SJCRH30 (cell line): Measurements from ENCODE around the gene A3GALT2. TPM values are rescaled to one million over a fixed set of nuclear protein-coding genes. Genes with fewer than 3 reads are reported as not detected.

ENCODE experiments used
- DNase-seq, 2 experiments: peaks; one replicate each; pipeline ENCODE4 v3.0.0-alpha.2; 2015 to 2020
- H3K27ac ChIP-seq: fragments of 250-450 bp; sonication (Bioruptor Pico); 2 replicates; pipeline ENCODE4 v1.5.1; 2020; ENCODE audit warnings: mild to moderate bottlenecking, moderate library complexity
- H3K27me3 ChIP-seq: fragments of 250-450 bp; sonication (Bioruptor Pico); 2 replicates; pipeline ENCODE4 v1.5.1; 2020; ENCODE audit warnings: mild to moderate bottlenecking, moderate library complexity
- H3K36me3 ChIP-seq: fragments of 250-450 bp; sonication (Bioruptor Pico); 2 replicates; pipeline ENCODE4 v1.5.1; 2020; ENCODE audit warnings: mild to moderate bottlenecking, moderate library complexity
- H3K4me1 ChIP-seq: fragments of 250-450 bp; sonication (Bioruptor Pico); 2 replicates; pipeline ENCODE4 v1.5.1; 2020; ENCODE audit warnings: mild to moderate bottlenecking, moderate library complexity
- H3K4me3 ChIP-seq: fragments of 250-450 bp; sonication (Bioruptor Pico); 2 replicates; pipeline ENCODE4 v1.5.1; 2020; ENCODE audit warnings: mild to moderate bottlenecking, moderate library complexity
- H3K9me3 ChIP-seq: fragments of 250-450 bp; sonication (Bioruptor Pico); replicated peaks from 2 replicates; pipeline ENCODE4 v1.5.1; 2020; ENCODE audit warnings: mild to moderate bottlenecking, moderate library complexity
- total RNA-seq: library from RNA; depleted of rRNA; stranded (reverse); fragments of >200 nt; shearing (Covaris generic); gene quantifications from 2 replicates; pipeline ENCODE4 v1.2.3, GENCODE V29; 2014

A3GALT2 gene
- total RNA-seq, 1 experiment from 2014 or later = not detected

- DNase-seq = no peak
- Histone ChIP-seq H3K27me3 (no peaks in the 10 kb centered on the region), H3K36me3 (peaks cover 43% of the 10 kb centered on the region), H3K4me3 (no peak overlapping the region; the same call in 1 of the 2 replicates), H3K4me1 (peaks cover 50% of the 10 kb centered on the region), H3K9me3 (no peaks in the 10 kb centered on the region), H3K27ac (peak overlapping the region; percentile 51)
These were observed 25.6 kb upstream of the A3GALT2 start for GRCh38 chr1:33346533-33346926.

DNA sequence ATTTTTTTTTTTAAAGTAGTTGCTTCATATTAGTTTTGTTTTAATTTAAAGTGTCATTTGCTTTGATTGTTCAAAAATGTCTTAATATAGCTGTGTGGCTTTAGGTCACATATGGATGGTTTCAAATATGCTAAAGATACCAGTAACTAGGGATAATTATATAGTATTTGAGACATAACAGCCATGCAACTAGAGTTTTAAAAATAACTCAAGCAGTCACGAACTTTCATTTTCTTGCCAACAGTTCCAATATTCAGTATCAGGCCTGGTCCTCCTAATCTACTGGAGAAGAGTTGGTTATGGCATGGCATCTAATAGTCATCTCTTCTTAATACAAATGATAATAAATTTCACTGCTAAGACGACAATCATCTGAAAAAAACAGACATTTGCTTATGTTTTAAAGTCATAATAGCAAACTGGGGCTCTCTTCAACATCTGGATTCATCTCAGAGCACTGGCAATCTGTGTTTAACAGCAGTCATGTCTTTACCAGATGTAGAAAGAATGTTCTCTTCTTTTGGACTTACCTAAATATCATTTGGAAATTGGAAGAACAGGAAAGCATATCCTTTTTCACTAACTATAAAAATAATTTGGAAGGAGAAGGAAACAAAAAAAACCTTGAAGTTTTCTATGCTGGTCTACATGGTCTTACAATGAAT, 24.1 kb upstream of the A3GALT2 start:
- no peaks in the 10 kb centered on the region for H3K9me3 ChIP-seq
- no peak for DNase-seq
- no peak overlapping the region for H3K27ac ChIP-seq
- no peak overlapping the region for H3K4me3 ChIP-seq
- H3K4me1 ChIP-seq = peaks cover 58% of the 10 kb centered on the region
- no peaks in the 10 kb centered on the region for H3K27me3 ChIP-seq
- peaks cover 52% of the 10 kb centered on the region for H3K36me3 ChIP-seq

DNA sequence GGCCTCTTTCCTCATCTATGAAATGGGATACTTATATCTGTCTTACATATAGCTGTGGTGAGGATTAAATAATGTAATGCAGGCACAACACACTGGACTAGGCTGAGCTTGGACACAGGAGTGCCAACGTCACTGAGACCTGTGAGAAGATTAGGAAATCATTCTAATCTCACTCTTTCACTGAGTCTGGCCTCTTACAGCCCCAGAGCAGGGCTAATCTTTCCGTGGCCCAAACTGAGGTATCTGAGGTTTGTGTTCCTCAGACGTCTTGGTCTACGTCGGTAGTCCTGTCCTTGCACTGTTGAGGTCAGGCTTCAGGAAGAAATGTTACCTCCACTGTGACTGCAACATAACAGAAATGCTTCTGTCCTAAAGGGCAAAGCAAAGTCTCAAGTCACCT, 22.6 kb upstream of the A3GALT2 start:
- Histone ChIP-seq H3K27ac (no peak overlapping the region), H3K4me1 (peaks cover 73% of the 10 kb centered on the region), H3K4me3 (no peak overlapping the region), H3K36me3 (peaks cover 58% of the 10 kb centered on the region), H3K27me3 (no peaks in the 10 kb centered on the region), H3K9me3 (no peaks in the 10 kb centered on the region)
- DNase-seq = no peak

DNA sequence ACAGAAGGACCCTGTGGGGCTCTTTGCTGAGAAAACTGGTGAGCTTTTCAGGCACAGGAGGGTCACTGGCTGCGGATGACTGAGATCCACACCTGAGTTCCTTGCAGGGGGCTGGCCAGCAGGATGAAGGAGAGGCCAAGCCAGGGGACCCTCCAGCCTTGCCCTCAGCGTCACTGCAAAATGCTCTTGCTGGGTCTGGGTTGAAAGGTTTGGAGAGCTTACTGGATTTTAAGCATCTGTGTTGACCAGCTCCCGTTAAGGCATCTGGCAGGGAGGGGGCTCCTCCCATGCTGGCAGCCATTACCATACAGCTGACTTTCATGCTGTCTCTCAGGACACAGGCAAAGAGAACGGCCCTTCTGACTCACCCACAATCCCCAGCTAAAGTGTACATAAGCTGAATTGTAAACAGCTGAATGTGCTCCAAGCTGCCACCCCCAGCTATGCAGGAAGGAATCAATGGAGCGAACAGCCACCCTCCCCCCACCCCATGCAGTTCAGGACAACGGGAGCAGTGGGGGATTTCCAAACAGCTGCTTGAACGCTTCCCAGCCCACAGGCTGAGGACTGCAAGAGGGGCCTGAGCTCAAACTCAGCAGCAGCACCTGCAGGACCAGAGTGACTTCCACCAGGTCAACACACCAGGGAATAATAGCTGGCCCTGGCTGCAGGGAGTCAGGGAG, 21.3 kb upstream of the A3GALT2 start:
- peaks cover 52% of the 10 kb centered on the region for H3K36me3 ChIP-seq
- H3K9me3 ChIP-seq = no peaks in the 10 kb centered on the region
- no peak overlapping the region for H3K4me3 ChIP-seq
- H3K27me3 ChIP-seq = no peaks in the 10 kb centered on the region
- peak; percentile 94 to 97 for DNase-seq
- peaks cover 66% of the 10 kb centered on the region for H3K4me1 ChIP-seq
- peak overlapping the region; percentile 42 for H3K27ac ChIP-seq

DNA sequence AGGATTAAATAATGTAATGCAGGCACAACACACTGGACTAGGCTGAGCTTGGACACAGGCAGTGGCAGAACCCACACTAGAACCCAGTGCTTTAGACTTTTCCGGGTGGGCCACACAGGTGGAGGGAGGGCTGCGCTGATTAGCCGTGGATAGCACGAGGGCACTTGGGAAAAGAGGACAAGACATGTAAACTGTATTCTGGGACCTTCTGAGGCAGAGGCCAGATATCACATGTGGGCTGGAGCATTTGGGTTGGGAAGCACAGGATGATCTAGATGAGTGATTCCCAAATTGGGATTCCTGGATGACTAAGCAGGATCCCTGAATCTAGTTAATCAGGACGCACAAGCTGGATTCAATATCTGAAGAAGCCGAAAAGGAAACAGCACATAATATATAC, 20.3 kb upstream of the A3GALT2 start:
- Histone ChIP-seq H3K4me3 (no peak overlapping the region), H3K27ac (peak overlapping the region; percentile 42; the same call in 1 of the 2 replicates), H3K9me3 (no peaks in the 10 kb centered on the region), H3K36me3 (peaks cover 54% of the 10 kb centered on the region), H3K27me3 (no peaks in the 10 kb centered on the region), H3K4me1 (peaks cover 59% of the 10 kb centered on the region)
- DNase-seq = no peak

DNA sequence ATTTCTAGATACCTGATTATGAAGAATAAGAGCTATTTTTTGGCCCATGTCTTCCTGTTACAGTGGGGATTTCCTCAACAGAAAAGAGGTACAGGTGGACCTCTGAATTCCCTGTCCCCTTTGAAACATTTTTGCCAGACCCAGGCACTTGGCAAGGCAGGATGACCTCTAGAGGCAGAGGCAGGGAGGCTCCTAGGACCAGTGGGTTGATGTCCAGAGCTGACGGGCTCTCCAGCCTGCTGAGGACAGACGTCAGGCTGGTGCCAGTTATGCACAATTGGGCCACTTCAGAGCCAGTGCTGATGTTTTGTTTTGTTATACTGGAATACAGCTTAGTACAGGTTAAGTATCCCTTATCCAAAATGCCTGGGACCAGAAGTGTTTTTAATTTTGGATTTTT, 18.5 kb upstream of the A3GALT2 start:
- Histone ChIP-seq H3K27ac (peak overlapping the region; percentile 30), H3K4me3 (no peak overlapping the region), H3K9me3 (no peaks in the 10 kb centered on the region), H3K27me3 (no peaks in the 10 kb centered on the region), H3K4me1 (peaks cover 55% of the 10 kb centered on the region), H3K36me3 (peaks cover 52% of the 10 kb centered on the region)
- no peak for DNase-seq

- Histone ChIP-seq H3K27ac (peak overlapping the region; percentile 30), H3K9me3 (no peaks in the 10 kb centered on the region), H3K4me3 (no peak overlapping the region), H3K36me3 (peaks cover 51% of the 10 kb centered on the region), H3K27me3 (no peaks in the 10 kb centered on the region), H3K4me1 (peaks cover 57% of the 10 kb centered on the region)
- no peak for DNase-seq
These were observed 17.7 kb upstream of the A3GALT2 start for GRCh38 chr1:33338440-33339211.

GRCh38 chr1:33338048-33338439, 17.1 kb upstream of the A3GALT2 start:
- peak overlapping the region; percentile 30; the same call in 1 of the 2 replicates for H3K27ac ChIP-seq
- H3K4me3 ChIP-seq = no peak overlapping the region
- no peak for DNase-seq
- H3K36me3 ChIP-seq = peaks cover 53% of the 10 kb centered on the region
- H3K9me3 ChIP-seq = no peaks in the 10 kb centered on the region
- H3K4me1 ChIP-seq = peaks cover 62% of the 10 kb centered on the region
- H3K27me3 ChIP-seq = no peaks in the 10 kb centered on the region

DNA sequence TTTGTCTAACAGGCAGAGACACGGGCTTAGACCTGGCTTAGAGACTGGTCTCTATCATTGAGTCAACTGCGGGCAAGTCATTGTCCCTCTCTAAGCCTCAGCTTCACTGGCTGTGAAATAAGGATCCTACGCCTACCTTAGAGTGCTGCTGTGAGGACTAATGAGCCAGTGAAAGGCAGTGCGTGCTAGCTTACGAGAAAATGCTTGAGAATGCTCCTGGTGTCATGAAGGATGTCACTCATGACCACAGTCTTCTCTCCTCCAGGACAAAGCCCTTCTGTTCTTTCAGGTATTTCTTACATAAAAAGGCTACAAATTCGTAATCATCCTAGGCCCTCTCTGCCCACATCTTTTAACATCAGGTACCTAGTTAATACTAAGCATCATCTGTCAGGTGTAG, 16.5 kb upstream of the A3GALT2 start:
- Histone ChIP-seq H3K4me1 (peaks cover 62% of the 10 kb centered on the region), H3K4me3 (no peak overlapping the region), H3K36me3 (peaks cover 55% of the 10 kb centered on the region), H3K27me3 (no peaks in the 10 kb centered on the region), H3K27ac (no peak overlapping the region), H3K9me3 (no peaks in the 10 kb centered on the region)
- DNase-seq = no peak

GRCh38 chr1:33336580-33336979, 15.7 kb upstream of the A3GALT2 start:
- Histone ChIP-seq H3K36me3 (peaks cover 54% of the 10 kb centered on the region), H3K4me3 (no peak overlapping the region), H3K4me1 (peaks cover 63% of the 10 kb centered on the region), H3K27ac (no peak overlapping the region), H3K27me3 (no peaks in the 10 kb centered on the region), H3K9me3 (no peaks in the 10 kb centered on the region)
- DNase-seq = no peak

GRCh38 chr1:33335020-33335419, 14.1 kb upstream of the A3GALT2 start:
- Histone ChIP-seq H3K9me3 (no peaks in the 10 kb centered on the region), H3K4me3 (no peak overlapping the region), H3K4me1 (peaks cover 62% of the 10 kb centered on the region), H3K36me3 (peaks cover 54% of the 10 kb centered on the region), H3K27me3 (no peaks in the 10 kb centered on the region), H3K27ac (no peak overlapping the region)
- DNase-seq = no peak

DNA sequence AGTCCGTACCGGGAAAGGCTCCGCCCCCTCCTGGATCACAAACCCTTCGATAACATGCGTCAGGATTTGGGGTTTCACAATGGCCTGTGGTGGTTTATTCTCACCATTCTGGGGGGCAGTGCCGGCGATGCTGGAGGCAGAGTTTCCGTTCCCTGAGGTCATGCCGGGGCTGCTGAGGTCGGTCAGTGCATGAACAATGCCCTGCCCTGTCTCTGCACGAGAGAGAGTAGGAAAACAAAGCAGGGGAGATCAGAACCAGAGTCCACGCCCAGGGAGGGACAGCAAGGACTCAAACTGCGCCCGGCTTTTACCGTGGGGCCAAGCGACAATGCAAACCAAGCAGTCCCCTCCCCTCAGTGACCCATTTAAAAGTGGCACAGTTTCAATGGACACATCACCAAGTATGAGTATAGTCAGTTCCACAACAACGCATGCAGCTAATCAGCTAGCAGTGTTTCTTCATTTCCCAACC, 13.2 kb upstream of the A3GALT2 start:
- Histone ChIP-seq H3K36me3 (peaks cover 57% of the 10 kb centered on the region), H3K27me3 (no peaks in the 10 kb centered on the region), H3K9me3 (no peaks in the 10 kb centered on the region), H3K27ac (no peak overlapping the region), H3K4me3 (no peak overlapping the region), H3K4me1 (peaks cover 57% of the 10 kb centered on the region)
- DNase-seq = no peak

- H3K27me3 ChIP-seq = no peaks in the 10 kb centered on the region
- peak overlapping the region; percentile 80 for H3K27ac ChIP-seq
- DNase-seq = no peak
- no peak overlapping the region for H3K4me3 ChIP-seq
- H3K36me3 ChIP-seq = peaks cover 67% of the 10 kb centered on the region
- H3K9me3 ChIP-seq = no peaks in the 10 kb centered on the region
- peaks cover 45% of the 10 kb centered on the region for H3K4me1 ChIP-seq
These were observed 12.0 kb upstream of the A3GALT2 start for GRCh38 chr1:33332881-33333280.

DNA sequence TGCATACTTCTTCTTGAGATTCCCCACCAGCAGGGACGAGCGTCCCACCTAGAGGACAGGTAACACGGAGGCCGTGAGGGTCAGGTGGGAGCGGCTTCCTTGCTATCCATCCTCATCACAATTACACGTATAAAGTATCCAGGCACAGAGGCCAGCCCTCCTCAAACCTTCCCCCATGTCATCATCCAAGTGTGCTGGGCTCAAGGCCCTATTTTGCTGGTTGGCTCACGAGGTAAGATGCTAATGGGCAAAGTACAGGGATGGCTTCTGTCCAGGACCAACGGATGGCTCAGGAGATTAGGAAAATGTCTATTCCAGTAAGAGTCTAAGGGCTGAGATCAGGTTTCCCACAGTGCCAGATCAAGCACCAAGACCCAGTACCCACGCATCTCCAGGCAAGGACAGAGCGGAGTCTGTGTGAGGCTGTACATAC, 11.5 kb upstream of the A3GALT2 start:
- peaks cover 44% of the 10 kb centered on the region for H3K4me1 ChIP-seq
- H3K27ac ChIP-seq = peak overlapping the region; percentile 80
- peak in 1 of 2 experiments; percentile 63 for DNase-seq
- no peaks in the 10 kb centered on the region for H3K9me3 ChIP-seq
- no peaks in the 10 kb centered on the region for H3K27me3 ChIP-seq
- H3K36me3 ChIP-seq = peaks cover 72% of the 10 kb centered on the region
- no peak overlapping the region for H3K4me3 ChIP-seq
